ENCODE results near the gene OSER1. TPM values are rescaled to one million over a fixed set of nuclear protein-coding genes. Genes with fewer than 3 reads are reported as not detected.

The OSER1 gene
- total RNA-seq, 4 donors from 2014 or later = 73.0 to 114 (median 94.5) TPM

DNA sequence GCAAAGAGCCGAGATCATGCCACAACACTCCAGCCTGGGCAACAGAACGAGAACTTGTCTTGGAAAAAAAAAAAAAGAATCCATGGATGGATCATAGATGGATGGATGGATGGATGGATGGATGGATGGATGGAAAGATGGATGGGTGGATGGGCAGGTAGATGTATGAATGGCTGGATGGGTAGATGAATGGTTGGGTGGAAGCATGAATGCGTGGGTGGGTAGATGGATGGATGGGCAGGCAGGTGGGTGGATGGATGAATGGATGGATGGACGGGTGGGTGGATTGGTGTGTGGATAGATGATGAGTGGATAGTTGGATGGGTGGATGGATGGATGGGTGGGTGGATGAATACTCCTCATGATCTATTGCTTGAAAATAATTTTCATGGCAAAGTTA lies 25.0 kb downstream of the OSER1 start:
- Histone ChIP-seq H3K9me3 (no peaks in the 10 kb centered on the region), H3K36me3 (no peaks in the 10 kb centered on the region), H3K27ac (peak overlapping the region; percentile 92 to 98 (median 96)), H3K27me3 (no peaks in the 10 kb centered on the region), H3K4me1 (peaks cover 63 to 73% of the 10 kb centered on the region in 2 donors), H3K4me3 (peak overlapping the region; percentile 70 to 77 (median 73))
- in situ Hi-C loops (cut with MboI; ENCODE audit: low sequenced_read_pairs in 4 of 4) (loop anchor here in 2 of 4 donors (5.0 to 25.0 kb wide), 2 partner anchors 68 to 1152 kb away; partner anchors contain the start of gene SDC4 (in 1 of the 2)), intact Hi-C loops (cut with DNase I; ENCODE audit: low total_unique reads) (no loop called here)
- TF ChIP-seq, protein P1, sequence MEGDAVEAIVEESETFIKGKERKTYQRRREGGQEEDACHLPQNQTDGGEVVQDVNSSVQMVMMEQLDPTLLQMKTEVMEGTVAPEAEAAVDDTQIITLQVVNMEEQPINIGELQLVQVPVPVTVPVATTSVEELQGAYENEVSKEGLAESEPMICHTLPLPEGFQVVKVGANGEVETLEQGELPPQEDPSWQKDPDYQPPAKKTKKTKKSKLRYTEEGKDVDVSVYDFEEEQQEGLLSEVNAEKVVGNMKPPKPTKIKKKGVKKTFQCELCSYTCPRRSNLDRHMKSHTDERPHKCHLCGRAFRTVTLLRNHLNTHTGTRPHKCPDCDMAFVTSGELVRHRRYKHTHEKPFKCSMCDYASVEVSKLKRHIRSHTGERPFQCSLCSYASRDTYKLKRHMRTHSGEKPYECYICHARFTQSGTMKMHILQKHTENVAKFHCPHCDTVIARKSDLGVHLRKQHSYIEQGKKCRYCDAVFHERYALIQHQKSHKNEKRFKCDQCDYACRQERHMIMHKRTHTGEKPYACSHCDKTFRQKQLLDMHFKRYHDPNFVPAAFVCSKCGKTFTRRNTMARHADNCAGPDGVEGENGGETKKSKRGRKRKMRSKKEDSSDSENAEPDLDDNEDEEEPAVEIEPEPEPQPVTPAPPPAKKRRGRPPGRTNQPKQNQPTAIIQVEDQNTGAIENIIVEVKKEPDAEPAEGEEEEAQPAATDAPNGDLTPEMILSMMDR (IDR thresholded peaks at IDR 0.05 in 4 of 5, conservative IDR thresholded peaks at IDR 0.05 in 1 of 5) = no peak
- TF ChIP-seq POLR2A (IDR thresholded peaks at IDR 0.05) = no peak
- ATAC-seq (no peak), DNase-seq (no peak)

DNA sequence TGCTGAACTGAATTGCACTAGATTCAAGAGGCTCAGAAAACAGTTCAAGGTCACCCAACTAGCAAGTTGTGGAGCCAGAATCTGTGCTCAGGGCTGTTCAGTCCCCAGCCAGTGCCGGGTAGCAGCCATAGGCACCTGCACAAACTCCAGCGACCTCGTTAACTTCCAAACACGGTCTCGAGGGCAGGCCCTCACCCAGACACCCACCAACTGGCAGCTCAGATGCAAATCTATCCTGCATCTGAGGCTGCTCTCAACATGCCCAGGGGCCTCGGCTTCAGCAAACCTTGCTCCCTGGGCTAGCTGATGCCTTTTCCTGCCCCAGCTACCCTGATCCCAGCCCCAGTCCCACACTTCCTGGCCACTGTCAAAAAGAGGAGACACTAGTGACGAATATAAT lies 27.3 kb downstream of the OSER1 start:
- TF ChIP-seq POLR2A (IDR thresholded peaks at IDR 0.05) = no peak
- TF ChIP-seq, protein P1 (IDR thresholded peaks at IDR 0.05 in 4 of 5, conservative IDR thresholded peaks at IDR 0.05 in 1 of 5) = no peak
- in situ Hi-C loops (cut with MboI; ENCODE audit: low sequenced_read_pairs in 4 of 4) = loop anchor here in 1 of 4 donors (25.0 kb wide), 1 partner anchor 1154 kb away; the partner anchor contains the start of gene SDC4
- Histone ChIP-seq H3K36me3 (no peaks in the 10 kb centered on the region), H3K9me3 (no peaks in the 10 kb centered on the region), H3K27ac (peak overlapping the region; percentile 92 to 98 (median 96)), H3K4me3 (peak overlapping the region; percentile 27 to 77 (median 73)), H3K4me1 (peaks cover 66 to 78% of the 10 kb centered on the region in 2 donors), H3K27me3 (no peaks in the 10 kb centered on the region)
- intact Hi-C loops (cut with DNase I; ENCODE audit: low total_unique reads) = loop anchor here (5.0 kb wide), 1 partner anchor 1154 kb away; no protein-coding TSS in a partner anchor
- ATAC-seq = no peak
- DNase-seq = no peak

DNA sequence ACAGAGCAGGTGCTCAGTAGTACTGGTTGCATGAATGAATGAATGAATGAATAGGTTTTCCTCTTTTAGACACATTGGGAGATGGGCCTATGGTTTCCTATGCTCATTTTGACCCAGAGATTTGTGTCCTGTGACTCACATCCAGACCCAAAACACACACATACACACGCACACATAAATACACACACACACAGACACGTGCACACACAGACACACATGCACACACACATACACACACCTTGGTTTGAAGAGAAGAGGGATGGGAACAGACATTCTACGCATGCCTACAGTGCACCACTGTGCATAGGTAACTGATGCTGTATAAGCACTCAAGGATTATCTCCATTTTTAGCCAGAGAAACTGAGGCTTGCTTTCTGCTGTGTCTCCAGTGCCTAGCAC lies 27.7 kb downstream of the OSER1 start:
- Histone ChIP-seq H3K27ac (peak overlapping the region; percentile 92 to 98 (median 96)), H3K27me3 (no peaks in the 10 kb centered on the region), H3K4me1 (peaks cover 66 to 79% of the 10 kb centered on the region in 2 donors), H3K9me3 (no peaks in the 10 kb centered on the region), H3K36me3 (no peaks in the 10 kb centered on the region), H3K4me3 (peak overlapping the region; percentile 27 to 77 (median 73))
- DNase-seq = no peak
- in situ Hi-C loops (cut with MboI; ENCODE audit: low sequenced_read_pairs in 4 of 4) (loop anchor here in 1 of 4 donors (25.0 kb wide), 1 partner anchor 1154 kb away; the partner anchor contains the start of gene SDC4), intact Hi-C loops (cut with DNase I; ENCODE audit: low total_unique reads) (loop anchor here (5.0 kb wide), 1 partner anchor 1154 kb away; no protein-coding TSS in a partner anchor)
- ATAC-seq = no peak
- no peak for TF ChIP-seq POLR2A (IDR thresholded peaks at IDR 0.05)
- TF ChIP-seq, protein P1 (IDR thresholded peaks at IDR 0.05 in 4 of 5, conservative IDR thresholded peaks at IDR 0.05 in 1 of 5) = no peak

DNA sequence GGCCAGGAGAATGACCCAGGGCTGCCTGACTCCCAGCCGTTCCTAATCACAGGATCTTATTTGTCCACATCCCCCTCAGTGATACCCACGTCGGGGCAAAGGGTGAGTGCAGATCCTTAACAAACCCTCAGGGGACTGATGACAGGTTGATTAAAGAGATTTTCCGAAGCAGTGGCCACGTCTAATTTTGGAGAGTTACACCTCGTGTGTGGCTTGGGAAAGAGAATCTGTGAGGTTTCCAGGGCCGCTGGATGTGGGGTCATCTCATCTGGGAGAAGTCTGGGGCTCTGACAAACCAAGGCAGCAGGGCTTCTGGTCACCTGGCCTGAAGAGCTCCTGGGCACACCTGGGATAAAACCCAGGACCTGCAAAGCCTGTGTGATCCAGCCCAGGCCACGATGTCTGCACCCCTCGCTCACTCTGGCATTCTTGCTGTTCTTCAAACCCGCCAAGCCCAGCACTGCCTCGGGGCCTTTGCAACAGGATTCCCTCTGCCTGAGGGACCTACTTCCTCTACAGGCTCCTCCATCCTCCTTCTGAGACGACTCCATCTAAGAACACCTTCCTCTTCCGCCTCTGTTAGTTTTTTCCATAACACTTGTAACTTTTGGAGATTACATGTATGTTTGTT lies 28.3 kb downstream of the OSER1 start:
- in situ Hi-C loops (cut with MboI; ENCODE audit: low sequenced_read_pairs in 4 of 4) = loop anchor here in 1 of 4 donors (25.0 kb wide), 1 partner anchor 1155 kb away; the partner anchor contains the start of gene SDC4
- Histone ChIP-seq H3K36me3 (no peaks in the 10 kb centered on the region), H3K27ac (peak overlapping the region; percentile 92 to 98 (median 96)), H3K9me3 (no peaks in the 10 kb centered on the region), H3K27me3 (no peaks in the 10 kb centered on the region), H3K4me3 (peak overlapping the region; percentile 12 to 74 (median 26)), H3K4me1 (peaks cover 68 to 82% of the 10 kb centered on the region in 2 donors)
- ATAC-seq (peak; percentile 31 to 35), DNase-seq (peak in 1 of 2 donors; percentile 79)
- no peak for TF ChIP-seq POLR2A (IDR thresholded peaks at IDR 0.05)
- TF ChIP-seq, protein P1 (IDR thresholded peaks at IDR 0.05 in 4 of 5, conservative IDR thresholded peaks at IDR 0.05 in 1 of 5) = peak in 1 of 5 experiments; percentile 11
- intact Hi-C loops (cut with DNase I; ENCODE audit: low total_unique reads) = loop anchor here (5.0 kb wide), 1 partner anchor 1155 kb away; no protein-coding TSS in a partner anchor

All from gastrocnemius medialis (tissue), 4 donors.